ENCODE results near the gene TOM1.

Gene TOM1

GRCh38 chr22:35381424-35382009 lies 81.8 kb downstream of the TOM1 start:
- Histone ChIP-seq H3K27ac (ENCODE audit: poor library complexity, severe bottlenecking) (no peak overlapping the region), H3K36me3 (ENCODE audit: low read depth) (no peaks in the 10 kb centered on the region), H3K4me3 (ENCODE audit: severe bottlenecking) (peak overlapping the region; percentile 36), H3K9me3 (ENCODE audit: severe bottlenecking) (no peaks in the 10 kb centered on the region), H3K27me3 (ENCODE audit: insufficient read depth, poor library complexity, severe bottlenecking) (no peaks in the 10 kb centered on the region), H3K4me1 (ENCODE audit: insufficient read depth, poor library complexity, severe bottlenecking) (peaks cover 8% of the 10 kb centered on the region)
- DNase-seq (ENCODE audit: low spot score): no peak
- no peak for TF ChIP-seq CTCF (IDR thresholded peaks at IDR 0.05; ENCODE audit: poor library complexity, severe bottlenecking)
- ATAC-seq (ENCODE audit: low read depth): no peak; the same call in 2 of the 3 replicates

- Histone ChIP-seq H3K4me3 (ENCODE audit: severe bottlenecking) (no peak overlapping the region), H3K27ac (ENCODE audit: poor library complexity, severe bottlenecking) (no peak overlapping the region), H3K27me3 (ENCODE audit: insufficient read depth, poor library complexity, severe bottlenecking) (no peaks in the 10 kb centered on the region), H3K9me3 (ENCODE audit: severe bottlenecking) (no peaks in the 10 kb centered on the region), H3K4me1 (ENCODE audit: insufficient read depth, poor library complexity, severe bottlenecking) (no peaks in the 10 kb centered on the region), H3K36me3 (ENCODE audit: low read depth) (no peaks in the 10 kb centered on the region)
- no peak for TF ChIP-seq CTCF (IDR thresholded peaks at IDR 0.05; ENCODE audit: poor library complexity, severe bottlenecking)
- no peak for ATAC-seq (ENCODE audit: low read depth)
- no peak for DNase-seq (ENCODE audit: low spot score)
These were observed 84.0 kb downstream of the TOM1 start for GRCh38 chr22:35383679-35384071.

- no peak for TF ChIP-seq CTCF (IDR thresholded peaks at IDR 0.05; ENCODE audit: poor library complexity, severe bottlenecking)
- Histone ChIP-seq H3K4me1 (ENCODE audit: insufficient read depth, poor library complexity, severe bottlenecking) (no peaks in the 10 kb centered on the region), H3K9me3 (ENCODE audit: severe bottlenecking) (no peaks in the 10 kb centered on the region), H3K4me3 (ENCODE audit: severe bottlenecking) (no peak overlapping the region), H3K36me3 (ENCODE audit: low read depth) (no peaks in the 10 kb centered on the region), H3K27ac (ENCODE audit: poor library complexity, severe bottlenecking) (no peak overlapping the region), H3K27me3 (ENCODE audit: insufficient read depth, poor library complexity, severe bottlenecking) (no peaks in the 10 kb centered on the region)
- no peak for DNase-seq (ENCODE audit: low spot score)
- ATAC-seq (ENCODE audit: low read depth): no peak
These were observed 84.8 kb downstream of the TOM1 start for GRCh38 chr22:35384527-35384926.

- Histone ChIP-seq H3K4me1 (ENCODE audit: insufficient read depth, poor library complexity, severe bottlenecking) (no peaks in the 10 kb centered on the region), H3K27ac (ENCODE audit: poor library complexity, severe bottlenecking) (no peak overlapping the region), H3K27me3 (ENCODE audit: insufficient read depth, poor library complexity, severe bottlenecking) (no peaks in the 10 kb centered on the region), H3K36me3 (ENCODE audit: low read depth) (no peaks in the 10 kb centered on the region), H3K4me3 (ENCODE audit: severe bottlenecking) (no peak overlapping the region), H3K9me3 (ENCODE audit: severe bottlenecking) (no peaks in the 10 kb centered on the region)
- no peak for TF ChIP-seq CTCF (IDR thresholded peaks at IDR 0.05; ENCODE audit: poor library complexity, severe bottlenecking)
- ATAC-seq (ENCODE audit: low read depth): no peak
- DNase-seq (ENCODE audit: low spot score): no peak
These were observed 85.4 kb downstream of the TOM1 start for GRCh38 chr22:35384975-35385588.

GRCh38 chr22:35386670-35387288 lies 87.1 kb downstream of the TOM1 start:
- ATAC-seq (ENCODE audit: low read depth) (no peak), DNase-seq (ENCODE audit: low spot score) (no peak)
- H3K36me3 ChIP-seq (ENCODE audit: low read depth): no peaks in the 10 kb centered on the region
- H3K4me1 ChIP-seq (ENCODE audit: insufficient read depth, poor library complexity, severe bottlenecking): no peaks in the 10 kb centered on the region
- H3K4me3 ChIP-seq (ENCODE audit: severe bottlenecking): no peak overlapping the region
- no peaks in the 10 kb centered on the region for H3K9me3 ChIP-seq (ENCODE audit: severe bottlenecking)
- no peaks in the 10 kb centered on the region for H3K27me3 ChIP-seq (ENCODE audit: insufficient read depth, poor library complexity, severe bottlenecking)
- H3K27ac ChIP-seq (ENCODE audit: poor library complexity, severe bottlenecking): no peak overlapping the region
- TF ChIP-seq CTCF (IDR thresholded peaks at IDR 0.05; ENCODE audit: poor library complexity, severe bottlenecking): no peak
